Measurements from ENCODE around the gene SLC38A5. TPM values are rescaled to one million over a fixed set of nuclear protein-coding genes. Genes with fewer than 3 reads are reported as not detected.

Gene SLC38A5
- total RNA-seq, 4 donors from 2014 or later: 9.9 to 76.8 (median 40.1) TPM

DNA sequence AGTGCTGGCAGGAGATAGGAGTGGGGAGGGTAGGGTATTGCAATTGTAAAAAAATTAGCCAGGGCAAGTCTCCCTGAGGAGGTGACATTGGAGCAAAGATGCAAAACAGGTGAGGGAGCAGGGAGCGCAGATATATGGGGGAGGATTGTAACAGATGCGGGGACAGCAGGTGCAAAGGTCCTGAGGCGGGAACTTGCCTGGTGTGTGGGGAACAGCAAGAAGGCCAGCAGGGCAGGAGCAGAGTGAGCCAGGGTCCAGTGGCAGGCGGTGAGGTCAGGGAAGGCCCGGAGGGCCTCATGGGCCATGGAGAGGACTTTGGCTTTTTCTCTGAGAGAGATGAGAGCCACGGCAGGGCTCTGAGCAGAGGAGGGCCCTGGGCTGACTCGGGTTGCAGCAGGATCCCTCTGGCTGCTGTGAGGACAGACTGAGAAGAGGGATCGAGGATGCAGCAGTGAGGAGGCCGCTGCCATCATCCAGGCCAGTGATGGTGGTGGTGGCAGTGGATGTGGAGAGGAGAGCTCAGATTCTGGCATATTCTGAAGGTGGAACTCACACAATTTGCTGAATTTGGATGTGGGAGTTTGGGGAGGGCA lies 44.9 kb upstream of the SLC38A5 start:
- DNase-seq: no peak
- no peak for TF ChIP-seq POLR2A (IDR thresholded peaks at IDR 0.05)
- TF ChIP-seq, protein P1, sequence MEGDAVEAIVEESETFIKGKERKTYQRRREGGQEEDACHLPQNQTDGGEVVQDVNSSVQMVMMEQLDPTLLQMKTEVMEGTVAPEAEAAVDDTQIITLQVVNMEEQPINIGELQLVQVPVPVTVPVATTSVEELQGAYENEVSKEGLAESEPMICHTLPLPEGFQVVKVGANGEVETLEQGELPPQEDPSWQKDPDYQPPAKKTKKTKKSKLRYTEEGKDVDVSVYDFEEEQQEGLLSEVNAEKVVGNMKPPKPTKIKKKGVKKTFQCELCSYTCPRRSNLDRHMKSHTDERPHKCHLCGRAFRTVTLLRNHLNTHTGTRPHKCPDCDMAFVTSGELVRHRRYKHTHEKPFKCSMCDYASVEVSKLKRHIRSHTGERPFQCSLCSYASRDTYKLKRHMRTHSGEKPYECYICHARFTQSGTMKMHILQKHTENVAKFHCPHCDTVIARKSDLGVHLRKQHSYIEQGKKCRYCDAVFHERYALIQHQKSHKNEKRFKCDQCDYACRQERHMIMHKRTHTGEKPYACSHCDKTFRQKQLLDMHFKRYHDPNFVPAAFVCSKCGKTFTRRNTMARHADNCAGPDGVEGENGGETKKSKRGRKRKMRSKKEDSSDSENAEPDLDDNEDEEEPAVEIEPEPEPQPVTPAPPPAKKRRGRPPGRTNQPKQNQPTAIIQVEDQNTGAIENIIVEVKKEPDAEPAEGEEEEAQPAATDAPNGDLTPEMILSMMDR (IDR thresholded peaks at IDR 0.05): no peak
- Histone ChIP-seq H3K27ac (no peak overlapping the region), H3K36me3 (no peaks in the 10 kb centered on the region), H3K4me1 (no peaks in the 10 kb centered on the region), H3K4me3 (replicated peaks in 1 of 3) (no peak overlapping the region), H3K27me3 (no peaks in the 10 kb centered on the region), H3K9me3 (no peaks in the 10 kb centered on the region)
- intact Hi-C loops (cut with DNase I): no loop called here
- WGBS, 2 donors: 96 to 98% methylated on average over 9 of the region's 9 CpGs

DNA sequence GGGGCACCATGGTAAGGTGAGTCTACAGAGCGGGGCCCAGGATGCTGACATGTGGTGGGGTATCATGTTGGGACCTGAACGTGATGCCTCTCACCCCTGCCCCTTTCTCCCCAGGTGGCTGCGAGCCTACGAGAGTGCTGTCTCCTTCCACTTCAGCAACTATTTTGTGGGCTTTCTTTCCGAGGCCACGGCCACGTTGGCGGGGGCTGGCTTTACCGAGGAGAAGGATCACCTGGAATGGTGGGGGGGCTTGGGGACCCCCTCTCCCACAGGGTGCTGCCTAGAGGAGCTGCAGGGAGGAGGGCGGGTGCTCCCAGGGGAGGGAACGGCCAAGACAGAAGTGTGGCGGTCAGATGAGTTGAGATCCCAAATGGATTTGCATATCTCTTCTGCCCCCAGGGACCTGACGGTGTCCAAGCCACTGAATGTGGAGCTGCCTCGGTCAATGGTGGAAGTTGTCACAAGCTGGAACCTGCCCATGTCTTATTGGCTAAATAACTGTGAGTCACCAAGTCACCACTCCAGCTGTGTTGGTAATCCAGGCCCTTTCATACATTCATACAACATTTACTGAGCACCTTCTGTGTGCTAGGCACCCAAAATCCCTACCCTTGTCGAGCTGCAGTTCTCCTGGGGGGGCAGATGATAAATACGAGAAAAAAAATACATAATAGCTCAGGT lies 44.2 kb upstream of the SLC38A5 start:
- no peaks in the 10 kb centered on the region for H3K27me3 ChIP-seq
- no peak overlapping the region for H3K4me3 ChIP-seq (replicated peaks in 1 of 3)
- no peaks in the 10 kb centered on the region for H3K4me1 ChIP-seq
- intact Hi-C loops (cut with DNase I): no loop called here
- DNase-seq: no peak
- H3K9me3 ChIP-seq: no peaks in the 10 kb centered on the region
- no peak for TF ChIP-seq POLR2A (IDR thresholded peaks at IDR 0.05)
- TF ChIP-seq, protein P1 (IDR thresholded peaks at IDR 0.05): no peak
- no peak overlapping the region for H3K27ac ChIP-seq
- WGBS, 2 donors: 90 to 98% methylated on average over 7 to 14 of the region's 16 CpGs
- H3K36me3 ChIP-seq: no peaks in the 10 kb centered on the region

DNA sequence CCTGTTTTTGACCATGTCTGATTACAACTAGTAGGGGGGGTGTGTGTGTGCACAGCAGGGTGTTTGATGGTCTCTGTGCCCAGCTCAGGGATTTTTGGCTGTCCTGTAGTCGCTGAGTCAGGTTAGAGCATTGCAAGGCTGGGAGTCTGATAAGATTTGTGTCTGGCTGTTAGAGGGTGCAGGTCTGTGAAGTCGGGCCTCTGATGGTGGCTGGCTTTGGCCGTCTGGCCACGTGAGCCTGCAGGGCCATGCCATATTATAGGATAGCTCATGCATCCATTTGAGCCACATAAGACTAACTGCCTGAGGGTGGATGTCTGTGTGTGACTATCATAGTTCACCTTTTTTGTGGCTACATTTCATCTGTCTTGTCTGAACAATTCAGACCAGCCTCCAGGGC lies 43.6 kb upstream of the SLC38A5 start:
- H3K9me3 ChIP-seq: no peaks in the 10 kb centered on the region
- no peaks in the 10 kb centered on the region for H3K36me3 ChIP-seq
- no peak overlapping the region for H3K4me3 ChIP-seq (replicated peaks in 1 of 3)
- no peak overlapping the region for H3K27ac ChIP-seq
- TF ChIP-seq, protein P1 (IDR thresholded peaks at IDR 0.05): no peak
- TF ChIP-seq POLR2A (IDR thresholded peaks at IDR 0.05): no peak
- H3K4me1 ChIP-seq: no peaks in the 10 kb centered on the region
- no peaks in the 10 kb centered on the region for H3K27me3 ChIP-seq
- DNase-seq: no peak
- 100% methylated on average over 4 of the region's 4 CpGs; no CpG with 5 or more reads in 1 of the 2 donors for WGBS, 2 donors
- intact Hi-C loops (cut with DNase I): no loop called here

DNA sequence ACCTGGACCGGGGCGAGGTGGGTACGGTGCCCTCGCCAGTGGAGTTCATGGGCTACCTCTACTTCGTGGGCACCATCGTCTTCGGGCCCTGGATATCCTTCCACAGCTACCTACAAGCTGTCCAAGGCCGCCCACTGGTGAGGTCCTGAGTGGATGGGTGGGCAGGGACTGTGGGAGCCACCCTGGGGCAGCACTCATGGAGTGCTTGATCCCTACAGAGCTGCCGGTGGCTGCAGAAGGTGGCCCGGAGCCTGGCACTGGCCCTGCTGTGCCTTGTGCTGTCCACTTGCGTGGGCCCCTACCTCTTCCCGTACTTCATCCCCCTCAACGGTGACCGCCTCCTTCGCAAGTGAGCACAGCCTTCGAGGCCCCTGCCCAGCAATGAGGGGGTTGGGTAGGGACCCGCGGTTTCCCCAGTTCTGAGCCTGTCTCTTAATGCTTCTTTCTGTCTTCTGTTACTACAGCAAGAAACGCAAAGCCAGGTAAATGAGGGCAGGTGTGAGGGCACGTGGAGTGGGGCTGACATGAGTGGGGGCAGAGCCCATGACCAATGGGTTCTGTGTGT lies 42.4 kb upstream of the SLC38A5 start:
- no peak for TF ChIP-seq POLR2A (IDR thresholded peaks at IDR 0.05)
- TF ChIP-seq, protein P1 (IDR thresholded peaks at IDR 0.05): no peak
- no peak for DNase-seq
- intact Hi-C loops (cut with DNase I): no loop called here
- Histone ChIP-seq H3K4me3 (replicated peaks in 1 of 3) (no peak overlapping the region), H3K36me3 (no peaks in the 10 kb centered on the region), H3K4me1 (no peaks in the 10 kb centered on the region), H3K9me3 (no peaks in the 10 kb centered on the region), H3K27ac (no peak overlapping the region), H3K27me3 (no peaks in the 10 kb centered on the region)
- 94 to 97% methylated on average over 5 to 11 of the region's 20 CpGs for WGBS, 2 donors

DNA sequence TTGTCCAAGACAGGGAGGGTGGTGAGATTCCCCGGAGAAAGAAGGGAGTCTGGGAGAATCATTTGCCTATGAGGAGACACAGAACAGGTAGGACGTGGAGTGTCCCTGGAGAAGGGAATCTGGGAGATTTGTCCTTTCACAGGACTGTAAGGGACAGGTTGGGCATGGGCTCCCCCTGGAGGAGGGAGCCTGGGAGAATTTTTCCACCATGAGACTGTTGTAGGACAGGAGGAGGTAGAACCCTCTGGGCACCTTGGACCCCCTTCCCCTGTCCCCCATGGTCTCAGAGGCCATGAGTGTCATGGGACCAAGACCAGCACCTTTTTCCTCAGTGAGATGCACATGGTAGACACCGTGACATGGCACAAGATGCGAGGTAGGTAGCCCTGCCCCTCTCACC lies 41.5 kb upstream of the SLC38A5 start:
- DNase-seq: peak; percentile 27 to 30
- Histone ChIP-seq H3K27me3 (no peaks in the 10 kb centered on the region), H3K4me1 (no peaks in the 10 kb centered on the region), H3K9me3 (no peaks in the 10 kb centered on the region), H3K36me3 (no peaks in the 10 kb centered on the region), H3K27ac (no peak overlapping the region), H3K4me3 (replicated peaks in 1 of 3) (no peak overlapping the region)
- 73 to 86% methylated on average over 4 of the region's 4 CpGs for WGBS, 2 donors
- no peak for TF ChIP-seq POLR2A (IDR thresholded peaks at IDR 0.05)
- TF ChIP-seq, protein P1 (IDR thresholded peaks at IDR 0.05): peak in 2 of 6 experiments; percentile 23 to 33
- intact Hi-C loops (cut with DNase I): no loop called here
